Fibroblast of lung (primary cell): Measurements from ENCODE around the gene MVP.

Source experiments
- CTCF ChIP-seq, 2 donors: IDR thresholded peaks in 1 of 2; conservative IDR thresholded peaks in 1 of 2; 1 replicate in 1 of 2; 2 replicates in 1 of 2; pipeline ENCODE4 v1.5.1; 2011 to 2012; ENCODE audit warnings: low read length in 2 of 2, control low read depth in 1 of 2, inconsistent platforms in 1 of 2, low read depth in 1 of 2, mild to moderate bottlenecking in 1 of 2
- EZH2 ChIP-seq: IDR thresholded peaks from 2 replicates; pipeline ENCODE4 v1.5.1; 2012; ENCODE audit warnings: low read length, control low read depth, mild to moderate bottlenecking; ENCODE audit errors: missing control alignments

GRCh38 chr16:29794231-29794710 lies 26.0 kb upstream of the MVP start:
- TF ChIP-seq CTCF (conservative IDR thresholded peaks at IDR 0.05 in 1 of 2, IDR thresholded peaks at IDR 0.05 in 1 of 2; ENCODE audit: low read depth in 1 of 2, low read length in 2 of 2) (no peak), EZH2 (no peak)
